Uterus (tissue), 4 donors: ENCODE results near the gene TPCN1. TPM values are rescaled to one million over a fixed set of nuclear protein-coding genes. Genes with fewer than 3 reads are reported as not detected.
A peak's percentile ranks its signal among the peaks of the same experiment; 100 is the strongest.

Experiments
- DNase-seq, 2 donors: peaks; one replicate each; pipeline ENCODE4 v3.0.0-alpha.2; 2019 to 2020
- H3K27ac ChIP-seq, 2 donors: fragments of 200-600 bp; sonication (generic); 1 replicate in 1 of 2; 2 replicates in 1 of 2; pipeline ENCODE4 v1.5.1; 2016 to 2018
- H3K27me3 ChIP-seq, 2 donors: fragments of 200-600 bp; sonication (generic); one replicate each; pipeline ENCODE4 v1.5.1; 2018 to 2019; ENCODE audit warnings: control low read depth in 1 of 2
- H3K36me3 ChIP-seq, 2 donors: fragments of 200-600 bp; sonication (generic); one replicate each; pipeline ENCODE4 v1.5.1; 2019; ENCODE audit warnings: control low read depth in 1 of 2
- H3K4me1 ChIP-seq, 2 donors: fragments of 200-600 bp; sonication (generic); one replicate each; pipeline ENCODE4 v1.5.1; 2018 to 2019; ENCODE audit warnings: control low read depth in 1 of 2
- H3K4me3 ChIP-seq, 2 donors: fragments of 200-600 bp; sonication (generic); 1 replicate in 1 of 2; 2 replicates in 1 of 2; pipeline ENCODE4 v1.5.1; 2018 to 2019; ENCODE audit warnings: mild to moderate bottlenecking in 1 of 2
- H3K9me3 ChIP-seq, 2 donors: fragments of 200-600 bp; sonication (generic); one replicate each; pipeline ENCODE4 v1.5.1; 2019; ENCODE audit warnings: control low read depth in 1 of 2
- POLR2A ChIP-seq, 2 donors: fragments of 450-650 bp; IDR thresholded peaks; one replicate each; pipeline ENCODE4 v1.6.1; 2016; ENCODE audit warnings: antibody characterized with exemption in 2 of 2, mild to moderate bottlenecking in 1 of 2, moderate library complexity in 1 of 2
- intact Hi-C: fragments of 100-400 bp; cut with DNase I; formaldehyde crosslinking; loops from one replicate; pipeline ENCODE4 v1.15.1; 2023; ENCODE audit warnings: low total_unique reads
- total RNA-seq, 4 donors: library from RNA; depleted of rRNA in 3 of 4; stranded (reverse); fragments of >200 nt in 3 of 4; gene quantifications; one replicate each; pipeline versions ENCODE4 v1.1.0 to v1.2.4, GENCODE V29; 2014 to 2023
- TF ChIP-seq, protein P1 (sequence below), 4 experiments: fragments of 200-600 bp in 2 of 4; fragments of 450-650 bp in 2 of 4; sonication (generic) in 2 of 4; IDR thresholded peaks; one replicate each; pipeline ENCODE4 v1.5.1; 2016 to 2019; ENCODE audit warnings: antibody characterized with exemption in 4 of 4, mild to moderate bottlenecking in 2 of 4, moderate library complexity in 1 of 4
- donor health status: DM: yes; HTN: yes; CAD: no.

TPCN1 gene
- total RNA-seq, 4 donors from 2014 or later, result 21.4 to 79.8 (median 52.9) TPM

- no peaks in the 10 kb centered on the region for H3K9me3 ChIP-seq
- H3K36me3 ChIP-seq, result no peaks in the 10 kb centered on the region
- H3K4me3 ChIP-seq, result no peak overlapping the region
- intact Hi-C loops, result no loop called here
- DNase-seq, result peak; percentile 59 to 82
- TF ChIP-seq, protein P1, sequence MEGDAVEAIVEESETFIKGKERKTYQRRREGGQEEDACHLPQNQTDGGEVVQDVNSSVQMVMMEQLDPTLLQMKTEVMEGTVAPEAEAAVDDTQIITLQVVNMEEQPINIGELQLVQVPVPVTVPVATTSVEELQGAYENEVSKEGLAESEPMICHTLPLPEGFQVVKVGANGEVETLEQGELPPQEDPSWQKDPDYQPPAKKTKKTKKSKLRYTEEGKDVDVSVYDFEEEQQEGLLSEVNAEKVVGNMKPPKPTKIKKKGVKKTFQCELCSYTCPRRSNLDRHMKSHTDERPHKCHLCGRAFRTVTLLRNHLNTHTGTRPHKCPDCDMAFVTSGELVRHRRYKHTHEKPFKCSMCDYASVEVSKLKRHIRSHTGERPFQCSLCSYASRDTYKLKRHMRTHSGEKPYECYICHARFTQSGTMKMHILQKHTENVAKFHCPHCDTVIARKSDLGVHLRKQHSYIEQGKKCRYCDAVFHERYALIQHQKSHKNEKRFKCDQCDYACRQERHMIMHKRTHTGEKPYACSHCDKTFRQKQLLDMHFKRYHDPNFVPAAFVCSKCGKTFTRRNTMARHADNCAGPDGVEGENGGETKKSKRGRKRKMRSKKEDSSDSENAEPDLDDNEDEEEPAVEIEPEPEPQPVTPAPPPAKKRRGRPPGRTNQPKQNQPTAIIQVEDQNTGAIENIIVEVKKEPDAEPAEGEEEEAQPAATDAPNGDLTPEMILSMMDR (IDR thresholded peaks at IDR 0.05), result peak in 1 of 4 experiments; percentile 17
- TF ChIP-seq POLR2A (IDR thresholded peaks at IDR 0.05), result peak; percentile 8 to 15
- H3K27ac ChIP-seq, result peak overlapping the region; percentile 46 to 58
- H3K4me1 ChIP-seq, result peaks cover 0 to 4% of the 10 kb centered on the region in 2 donors
- no peaks in the 10 kb centered on the region for H3K27me3 ChIP-seq
Observed at GRCh38 chr12:113214895-113215400, 6.3 kb upstream of the TPCN1 start.

DNA sequence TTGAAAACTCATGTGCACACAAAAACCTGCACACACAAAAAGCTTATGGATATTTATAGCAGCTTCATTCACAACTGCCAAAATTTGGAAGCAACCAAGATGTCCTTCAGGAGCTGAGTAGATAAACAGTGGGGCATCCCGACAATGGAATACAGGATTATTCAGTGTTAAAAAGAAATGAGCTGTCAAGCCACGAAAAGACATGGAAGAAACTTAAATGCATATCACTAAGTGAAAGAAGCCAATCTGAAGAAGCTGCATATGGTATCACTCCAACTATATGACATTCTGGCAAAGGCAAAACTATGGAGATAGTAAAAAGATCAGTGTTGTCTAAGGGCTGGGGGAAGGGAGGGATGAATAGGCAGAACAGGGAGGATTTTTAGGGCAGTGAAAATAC, 5.2 kb upstream of the TPCN1 start:
- H3K27ac ChIP-seq, result peak overlapping the region in 1 of 2 donors; percentile 24
- TF ChIP-seq, protein P1 (IDR thresholded peaks at IDR 0.05), result no peak
- no peak for TF ChIP-seq POLR2A (IDR thresholded peaks at IDR 0.05)
- H3K27me3 ChIP-seq, result no peaks in the 10 kb centered on the region
- intact Hi-C loops, result no loop called here
- H3K4me3 ChIP-seq, result no peak overlapping the region
- H3K4me1 ChIP-seq, result peaks cover 0 to 4% of the 10 kb centered on the region in 2 donors
- DNase-seq, result no peak
- no peaks in the 10 kb centered on the region for H3K36me3 ChIP-seq
- no peaks in the 10 kb centered on the region for H3K9me3 ChIP-seq

GRCh38 chr12:113220593-113221180, 577 bp upstream of the TPCN1 start:
- intact Hi-C loops, result no loop called here
- Histone ChIP-seq H3K27ac (peak overlapping the region; percentile 48 to 63), H3K36me3 (no peaks in the 10 kb centered on the region), H3K9me3 (no peaks in the 10 kb centered on the region), H3K27me3 (no peaks in the 10 kb centered on the region), H3K4me3 (peak overlapping the region; percentile 53 to 78), H3K4me1 (peaks cover 0 to 11% of the 10 kb centered on the region in 2 donors)
- no peak for DNase-seq
- TF ChIP-seq, protein P1 (IDR thresholded peaks at IDR 0.05), result no peak
- no peak for TF ChIP-seq POLR2A (IDR thresholded peaks at IDR 0.05)

DNA sequence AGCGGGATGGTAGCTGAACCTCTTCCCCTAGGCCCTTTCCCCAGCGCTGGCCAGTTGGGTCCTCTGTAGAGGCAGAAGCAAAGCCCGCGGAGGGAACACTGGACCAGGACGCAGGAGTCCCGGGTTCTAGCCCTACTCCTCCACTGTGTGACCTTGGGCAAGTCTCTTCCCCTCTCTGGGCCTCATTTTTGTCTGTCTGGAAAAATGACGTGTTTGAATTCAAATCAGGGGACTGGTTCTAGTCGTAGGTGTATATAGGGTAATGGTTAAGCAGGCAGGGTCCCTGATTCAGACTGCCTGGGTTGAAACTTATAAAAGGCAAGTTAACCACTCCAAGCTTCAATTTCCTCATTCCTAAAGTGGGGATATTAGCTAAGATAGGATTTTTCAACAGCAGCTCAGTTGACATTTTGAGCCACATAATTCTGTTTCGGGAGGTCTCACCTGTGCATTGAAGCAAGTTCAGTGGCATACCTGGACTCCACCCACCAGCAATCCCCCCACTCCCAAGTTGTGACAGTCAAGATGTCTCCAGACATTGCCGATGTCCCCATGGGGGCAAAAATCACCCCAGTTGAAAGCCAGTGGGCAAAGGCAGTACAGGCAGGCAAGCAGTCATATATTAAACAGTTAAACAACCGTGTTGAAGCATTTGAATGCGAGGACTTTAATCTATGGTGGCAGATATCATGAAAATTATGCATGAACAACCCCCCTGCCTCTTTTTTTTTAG, 899 bp downstream of the TPCN1 start:
- intact Hi-C loops, result no loop called here

More for the DNA sequence above, 899 bp downstream of the TPCN1 start:
- Histone ChIP-seq H3K9me3 (no peaks in the 10 kb centered on the region), H3K27me3 (no peaks in the 10 kb centered on the region), H3K27ac (peak overlapping the region; percentile 91 to 94), H3K36me3 (no peaks in the 10 kb centered on the region), H3K4me3 (peak overlapping the region; percentile 87 to 92), H3K4me1 (peaks cover 0 to 8% of the 10 kb centered on the region in 2 donors)
- TF ChIP-seq POLR2A (IDR thresholded peaks at IDR 0.05), result no peak
- TF ChIP-seq, protein P1 (IDR thresholded peaks at IDR 0.05), result no peak
- no peak for DNase-seq
